ENCODE measurements around the gene OR51V1.
"Not testable (repeated sequence)": the region's sequence is repeated elsewhere in the genome, so short reads cannot be mapped to it uniquely, and the experiment has no call there.

OR51V1 gene

GRCh38 chr11:5200582-5200981 lies at the start of gene OR51V1:
Gene OR51V1 (minus strand): TSS chr11:5200682. CDS start chr11:5200682, 0 bp downstream.
- Histone ChIP-seq H3K9me3 (ENCODE audit: control insufficient read depth, insufficient read depth, low read length) (no peaks in the 10 kb centered on the region), H3K9ac (ENCODE audit: low read depth, low read length) (no peak within 1 kb of the TSS), H3K4me1 (ENCODE audit: control insufficient read depth, insufficient read depth, low read length) (no peaks in the 10 kb centered on the region), H3K36me3 (ENCODE audit: control insufficient read depth, insufficient read depth, low read length) (no peaks in the 10 kb centered on the region), H3K4me3 (ENCODE audit: low read depth, low read length) (no peak within 1 kb of the TSS), H3K27me3 (ENCODE audit: control insufficient read depth, insufficient read depth, low read length) (no peaks in the 10 kb centered on the region)

- H3K4me1 ChIP-seq (ENCODE audit: control insufficient read depth, insufficient read depth, low read length); H3K4me3 ChIP-seq (ENCODE audit: low read depth, low read length); H3K36me3 ChIP-seq (ENCODE audit: control insufficient read depth, insufficient read depth, low read length); H3K9me3 ChIP-seq (ENCODE audit: control insufficient read depth, insufficient read depth, low read length); H3K9ac ChIP-seq (ENCODE audit: low read depth, low read length); H3K27me3 ChIP-seq (ENCODE audit: control insufficient read depth, insufficient read depth, low read length): not testable (repeated sequence)
Observed at GRCh38 chr11:5249807-5250396, 49.4 kb upstream of the OR51V1 start, which contains the start of gene HBG1. Gene HBG1 (minus strand): TSS chr11:5249857. CDS start chr11:5249804, 53 bp downstream.

GRCh38 chr11:5248498-5248897 lies 48.0 kb upstream of the OR51V1 start:
- not testable (repeated sequence) for H3K36me3 ChIP-seq (ENCODE audit: control insufficient read depth, insufficient read depth, low read length); H3K9ac ChIP-seq (ENCODE audit: low read depth, low read length); H3K27me3 ChIP-seq (ENCODE audit: control insufficient read depth, insufficient read depth, low read length); H3K4me3 ChIP-seq (ENCODE audit: low read depth, low read length); H3K4me1 ChIP-seq (ENCODE audit: control insufficient read depth, insufficient read depth, low read length); H3K9me3 ChIP-seq (ENCODE audit: control insufficient read depth, insufficient read depth, low read length)

GRCh38 chr11:5247472-5248192 lies 47.1 kb upstream of the OR51V1 start:
- no peaks in the 10 kb centered on the region for H3K9me3 ChIP-seq (ENCODE audit: control insufficient read depth, insufficient read depth, low read length)
- H3K4me1 ChIP-seq (ENCODE audit: control insufficient read depth, insufficient read depth, low read length): no peaks in the 10 kb centered on the region
- H3K27me3 ChIP-seq (ENCODE audit: control insufficient read depth, insufficient read depth, low read length): no peaks in the 10 kb centered on the region
- no peaks in the 10 kb centered on the region for H3K36me3 ChIP-seq (ENCODE audit: control insufficient read depth, insufficient read depth, low read length)
- no peak overlapping the region for H3K9ac ChIP-seq (ENCODE audit: low read depth, low read length)
- H3K4me3 ChIP-seq (ENCODE audit: low read depth, low read length): no peak overlapping the region

GRCh38 chr11:5246772-5247471 lies 46.4 kb upstream of the OR51V1 start:
- Histone ChIP-seq H3K9me3 (ENCODE audit: control insufficient read depth, insufficient read depth, low read length) (no peaks in the 10 kb centered on the region), H3K4me3 (ENCODE audit: low read depth, low read length) (no peak overlapping the region), H3K9ac (ENCODE audit: low read depth, low read length) (no peak overlapping the region), H3K27me3 (ENCODE audit: control insufficient read depth, insufficient read depth, low read length) (no peaks in the 10 kb centered on the region), H3K36me3 (ENCODE audit: control insufficient read depth, insufficient read depth, low read length) (no peaks in the 10 kb centered on the region), H3K4me1 (ENCODE audit: control insufficient read depth, insufficient read depth, low read length) (no peaks in the 10 kb centered on the region)

DNA sequence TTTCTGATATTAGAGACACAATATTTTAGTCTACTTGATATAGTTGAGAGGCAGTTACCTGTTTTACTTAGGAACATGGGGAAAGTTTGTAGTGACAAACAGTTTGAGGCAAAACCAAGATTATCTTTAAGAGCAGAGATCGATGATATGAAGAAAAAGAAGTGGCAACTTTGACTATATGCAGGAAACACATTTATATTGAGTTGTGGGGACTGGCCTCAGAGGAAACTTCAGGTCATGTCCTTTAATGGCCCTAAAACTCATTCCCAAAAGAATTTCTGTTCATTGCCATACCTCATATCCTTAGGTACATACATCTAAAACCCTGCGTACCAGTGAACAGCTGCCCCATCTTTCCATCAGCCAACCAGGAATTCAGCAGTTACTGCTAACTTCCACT lies 44.7 kb upstream of the OR51V1 start:
- no peaks in the 10 kb centered on the region for H3K27me3 ChIP-seq (ENCODE audit: control insufficient read depth, insufficient read depth, low read length)
- no peaks in the 10 kb centered on the region for H3K4me1 ChIP-seq (ENCODE audit: control insufficient read depth, insufficient read depth, low read length)
- no peaks in the 10 kb centered on the region for H3K9me3 ChIP-seq (ENCODE audit: control insufficient read depth, insufficient read depth, low read length)
- no peak overlapping the region for H3K4me3 ChIP-seq (ENCODE audit: low read depth, low read length)
- H3K36me3 ChIP-seq (ENCODE audit: control insufficient read depth, insufficient read depth, low read length): no peaks in the 10 kb centered on the region
- no peak overlapping the region for H3K9ac ChIP-seq (ENCODE audit: low read depth, low read length)

DNA sequence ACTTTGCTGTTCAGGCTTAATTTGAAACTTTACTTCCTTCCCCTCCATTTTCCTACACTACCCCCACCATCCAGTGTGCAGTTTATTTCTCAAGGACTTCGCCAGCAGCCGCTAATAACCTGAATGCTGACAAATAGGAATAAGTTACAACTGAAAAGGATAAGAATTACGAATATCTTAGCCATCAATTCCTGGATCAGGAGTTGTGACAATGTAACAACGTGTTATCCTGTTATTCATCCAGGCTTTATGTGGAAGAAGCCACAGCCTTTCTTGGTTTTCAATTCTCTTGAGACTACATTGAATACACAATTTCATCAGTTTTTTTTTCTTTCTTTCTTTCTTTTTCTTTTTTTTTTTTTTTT lies 43.3 kb upstream of the OR51V1 start:
- Histone ChIP-seq H3K9me3 (ENCODE audit: control insufficient read depth, insufficient read depth, low read length) (no peaks in the 10 kb centered on the region), H3K4me1 (ENCODE audit: control insufficient read depth, insufficient read depth, low read length) (no peaks in the 10 kb centered on the region), H3K9ac (ENCODE audit: low read depth, low read length) (no peak overlapping the region), H3K4me3 (ENCODE audit: low read depth, low read length) (no peak overlapping the region), H3K27me3 (ENCODE audit: control insufficient read depth, insufficient read depth, low read length) (no peaks in the 10 kb centered on the region), H3K36me3 (ENCODE audit: control insufficient read depth, insufficient read depth, low read length) (no peaks in the 10 kb centered on the region)

DNA sequence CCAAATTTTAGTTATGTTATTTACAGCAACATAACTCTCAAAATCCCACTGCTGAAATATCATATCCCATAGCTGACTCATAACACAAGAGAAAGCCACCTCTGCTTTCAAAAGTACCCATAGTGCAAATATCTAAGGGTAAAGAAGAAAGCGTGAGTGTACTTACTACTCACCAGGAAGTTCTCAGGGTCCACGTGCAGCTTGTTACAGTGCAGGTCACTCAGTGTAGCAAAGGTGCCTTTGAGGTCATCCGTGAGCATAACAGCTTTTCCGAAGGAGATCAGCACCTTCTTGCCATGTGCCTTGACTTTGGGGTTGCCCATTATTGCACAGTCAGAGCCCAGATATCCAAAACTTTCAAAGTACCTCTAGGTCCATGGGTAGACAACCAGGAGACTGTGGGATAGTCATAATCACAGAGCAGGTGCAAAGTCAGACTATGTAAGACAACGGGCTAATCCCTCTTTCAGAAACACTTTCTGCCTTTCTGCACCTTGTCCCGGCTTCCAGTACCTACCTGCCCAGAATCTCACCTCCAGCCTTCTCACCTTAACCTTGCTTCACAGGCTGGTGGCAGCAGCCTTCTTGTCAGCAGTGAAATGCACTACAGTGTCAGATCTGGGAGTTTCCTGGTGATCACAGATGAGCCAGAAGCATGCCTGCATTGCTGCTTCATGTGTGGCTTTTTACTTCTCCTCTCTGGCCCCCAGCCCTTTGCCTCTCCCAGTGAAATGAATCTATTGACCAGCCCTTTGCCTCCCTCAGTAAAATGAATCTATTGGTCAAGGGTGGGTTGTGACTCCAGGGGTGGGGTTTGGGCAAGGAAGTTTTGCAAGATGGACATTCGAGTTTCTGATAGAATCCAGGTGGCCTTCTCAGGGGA lies 42.7 kb upstream of the OR51V1 start:
- H3K27me3 ChIP-seq (ENCODE audit: control insufficient read depth, insufficient read depth, low read length): no peaks in the 10 kb centered on the region
- no peak overlapping the region for H3K9ac ChIP-seq (ENCODE audit: low read depth, low read length)
- H3K4me1 ChIP-seq (ENCODE audit: control insufficient read depth, insufficient read depth, low read length): no peaks in the 10 kb centered on the region
- H3K36me3 ChIP-seq (ENCODE audit: control insufficient read depth, insufficient read depth, low read length): no peaks in the 10 kb centered on the region
- H3K4me3 ChIP-seq (ENCODE audit: low read depth, low read length): no peak overlapping the region
- H3K9me3 ChIP-seq (ENCODE audit: control insufficient read depth, insufficient read depth, low read length): no peaks in the 10 kb centered on the region

DNA sequence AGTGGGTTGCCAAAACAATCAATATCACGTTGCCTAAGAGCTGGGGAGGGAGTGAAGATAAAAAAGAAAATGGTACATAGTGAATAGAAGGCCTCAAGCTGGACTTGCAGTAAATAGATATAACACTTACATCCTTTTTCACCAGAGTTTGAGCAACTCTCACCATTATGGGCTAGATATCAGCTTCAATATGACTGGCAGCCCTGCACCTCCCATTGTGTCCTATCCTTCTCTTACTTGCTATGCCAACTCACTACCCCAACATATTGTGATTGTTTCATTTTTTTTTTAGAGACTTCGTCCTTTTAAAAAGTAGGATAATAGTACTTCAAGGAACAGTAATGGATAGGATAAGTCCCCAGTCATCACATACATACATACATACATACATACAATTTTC lies 41.7 kb upstream of the OR51V1 start:
- H3K36me3 ChIP-seq (ENCODE audit: control insufficient read depth, insufficient read depth, low read length): no peaks in the 10 kb centered on the region
- H3K4me1 ChIP-seq (ENCODE audit: control insufficient read depth, insufficient read depth, low read length): no peaks in the 10 kb centered on the region
- H3K9me3 ChIP-seq (ENCODE audit: control insufficient read depth, insufficient read depth, low read length): no peaks in the 10 kb centered on the region
- H3K9ac ChIP-seq (ENCODE audit: low read depth, low read length): no peak overlapping the region
- H3K4me3 ChIP-seq (ENCODE audit: low read depth, low read length): no peak overlapping the region
- H3K27me3 ChIP-seq (ENCODE audit: control insufficient read depth, insufficient read depth, low read length): no peaks in the 10 kb centered on the region

DNA sequence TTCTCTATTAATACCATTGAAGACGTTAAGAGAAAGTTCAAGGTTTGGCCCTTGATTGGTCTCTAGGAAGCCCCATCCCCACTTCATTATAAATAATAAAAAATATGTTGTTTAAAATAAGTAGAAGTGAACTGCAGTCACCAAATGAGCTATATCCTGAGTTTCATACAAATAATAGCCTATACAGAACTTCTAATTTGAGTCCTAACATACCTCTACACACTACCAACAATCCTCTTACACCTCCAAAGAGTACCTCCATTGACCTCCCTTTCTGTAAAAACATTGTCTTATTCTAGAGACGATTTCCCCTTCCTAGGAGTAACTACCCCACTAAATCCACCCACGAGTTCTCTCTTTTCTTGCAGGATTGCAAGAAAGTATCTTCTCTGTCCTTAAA lies 41.0 kb upstream of the OR51V1 start:
- H3K9me3 ChIP-seq (ENCODE audit: control insufficient read depth, insufficient read depth, low read length): no peaks in the 10 kb centered on the region
- no peak overlapping the region for H3K9ac ChIP-seq (ENCODE audit: low read depth, low read length)
- H3K4me3 ChIP-seq (ENCODE audit: low read depth, low read length): no peak overlapping the region
- H3K36me3 ChIP-seq (ENCODE audit: control insufficient read depth, insufficient read depth, low read length): no peaks in the 10 kb centered on the region
- H3K4me1 ChIP-seq (ENCODE audit: control insufficient read depth, insufficient read depth, low read length): no peaks in the 10 kb centered on the region
- H3K27me3 ChIP-seq (ENCODE audit: control insufficient read depth, insufficient read depth, low read length): no peaks in the 10 kb centered on the region

GRCh38 chr11:5240458-5240857 lies 40.0 kb upstream of the OR51V1 start:
- no peaks in the 10 kb centered on the region for H3K4me1 ChIP-seq (ENCODE audit: control insufficient read depth, insufficient read depth, low read length)
- no peaks in the 10 kb centered on the region for H3K9me3 ChIP-seq (ENCODE audit: control insufficient read depth, insufficient read depth, low read length)
- no peak overlapping the region for H3K4me3 ChIP-seq (ENCODE audit: low read depth, low read length)
- no peak overlapping the region for H3K9ac ChIP-seq (ENCODE audit: low read depth, low read length)
- no peaks in the 10 kb centered on the region for H3K36me3 ChIP-seq (ENCODE audit: control insufficient read depth, insufficient read depth, low read length)
- no peaks in the 10 kb centered on the region for H3K27me3 ChIP-seq (ENCODE audit: control insufficient read depth, insufficient read depth, low read length)

Data from iPS-15b (cell line).